Thyroid gland (tissue), 4 donors: ENCODE results near the gene PRAMEF1. TPM values are rescaled to one million over a fixed set of nuclear protein-coding genes. Genes with fewer than 3 reads are reported as not detected.
"Not testable (repeated sequence)": the region's sequence is repeated elsewhere in the genome, so short reads cannot be mapped to it uniquely, and the experiment has no call there.

ENCODE experiments used
- DNase-seq, 2 donors: peaks; one replicate each; pipeline ENCODE4 v3.0.0-alpha.2; 2019
- H3K27ac ChIP-seq, 3 donors: fragments of 200-600 bp; sonication (generic); 1 replicate in 2 of 3; 2 replicates in 1 of 3; pipeline ENCODE4 v1.5.1; 2016 to 2019; ENCODE audit warnings: mild to moderate bottlenecking in 1 of 3, moderate library complexity in 1 of 3
- H3K27me3 ChIP-seq: fragments of 200-600 bp; sonication (generic); one replicate; pipeline ENCODE4 v1.5.1; 2019
- H3K36me3 ChIP-seq, 2 donors: fragments of 200-600 bp; sonication (generic); one replicate each; pipeline ENCODE4 v1.5.1; 2016 to 2019
- H3K4me1 ChIP-seq, 2 donors: fragments of 200-600 bp; sonication (generic); one replicate each; pipeline ENCODE4 v1.5.1; 2017 to 2019
- H3K4me3 ChIP-seq, 3 donors: fragments of 200-600 bp; sonication (generic); replicated peaks in 1 of 3; 1 replicate in 2 of 3; 2 replicates in 1 of 3; pipeline ENCODE4 v1.5.1; 2016; ENCODE audit warnings: mild to moderate bottlenecking in 1 of 3
- H3K9me3 ChIP-seq: fragments of 200-600 bp; sonication (generic); one replicate; pipeline ENCODE4 v1.5.1; 2017
- POLR2A ChIP-seq, 2 donors: fragments of 450-650 bp; IDR thresholded peaks; one replicate each; pipeline ENCODE4 v1.6.1; 2017; ENCODE audit warnings: antibody characterized with exemption in 2 of 2, mild to moderate bottlenecking in 2 of 2, moderate library complexity in 1 of 2
- WGBS, 2 donors: methylation state at CpG; one replicate each; pipeline ENCODE4 v1.1.5; 2017; 5-methylcytosine and 5-hydroxymethylcytosine counted together
- intact Hi-C: fragments of 100-400 bp; cut with DNase I; formaldehyde crosslinking; loops from one replicate; pipeline ENCODE4 v1.15.1; 2023
- total RNA-seq, 4 donors: library from RNA; depleted of rRNA; stranded (reverse); fragments of >200 nt; gene quantifications; one replicate each; pipeline ENCODE4 v1.2.3, GENCODE V29; 2016
- TF ChIP-seq, protein P1 (sequence below), 6 experiments: fragments of 200-600 bp in 3 of 6; fragments of 450-650 bp in 3 of 6; sonication (generic) in 3 of 6; IDR thresholded peaks; one replicate each; pipeline ENCODE4 v1.5.1; 2016 to 2019; ENCODE audit warnings: antibody characterized with exemption in 6 of 6, mild to moderate bottlenecking in 2 of 6, inconsistent platforms in 1 of 6, moderate library complexity in 1 of 6

Gene PRAMEF1, protein sequence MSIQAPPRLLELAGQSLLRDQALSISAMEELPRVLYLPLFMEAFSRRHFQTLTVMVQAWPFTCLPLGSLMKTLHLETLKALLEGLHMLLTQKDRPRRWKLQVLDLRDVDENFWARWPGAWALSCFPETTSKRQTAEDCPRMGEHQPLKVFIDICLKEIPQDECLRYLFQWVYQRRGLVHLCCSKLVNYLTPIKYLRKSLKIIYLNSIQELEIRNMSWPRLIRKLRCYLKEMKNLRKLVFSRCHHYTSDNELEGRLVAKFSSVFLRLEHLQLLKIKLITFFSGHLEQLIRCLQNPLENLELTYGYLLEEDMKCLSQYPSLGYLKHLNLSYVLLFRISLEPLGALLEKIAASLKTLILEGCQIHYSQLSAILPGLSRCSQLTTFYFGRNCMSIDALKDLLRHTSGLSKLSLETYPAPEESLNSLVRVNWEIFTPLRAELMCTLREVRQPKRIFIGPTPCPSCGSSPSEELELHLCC
- not detected for total RNA-seq

DNA sequence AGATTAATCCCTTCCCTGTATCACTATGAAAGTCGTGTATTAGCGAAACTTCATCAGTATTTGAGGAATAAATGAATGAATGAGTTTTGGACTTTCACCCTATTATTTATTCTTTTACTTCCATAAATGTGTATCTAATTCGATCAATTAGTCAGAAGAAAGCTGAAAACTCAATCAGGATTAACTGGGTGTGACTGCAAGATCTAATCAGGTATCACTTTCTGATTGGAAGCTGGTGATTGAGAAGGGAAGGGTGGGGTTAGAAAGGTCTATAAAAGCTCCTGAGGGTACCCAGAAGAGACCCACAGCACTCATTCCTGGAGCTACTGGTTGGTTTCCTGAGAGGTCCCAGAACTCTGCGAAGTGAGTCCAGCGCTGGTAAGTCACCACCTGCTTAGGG is at the start of gene PRAMEF1:
Gene PRAMEF1 (plus strand): TSS at position 301 of the 400 bp plus-strand sequence. CDS start 1,831 bp downstream, outside the sequence.
- H3K9me3 ChIP-seq, H3K27ac ChIP-seq, H3K4me1 ChIP-seq, H3K36me3 ChIP-seq, H3K27me3 ChIP-seq, H3K4me3 ChIP-seq, DNase-seq, intact Hi-C loops: not testable (repeated sequence)
- WGBS, 2 donors, result 82 to 100% methylated on average over 2 to 3 of the region's 5 CpGs

DNA sequence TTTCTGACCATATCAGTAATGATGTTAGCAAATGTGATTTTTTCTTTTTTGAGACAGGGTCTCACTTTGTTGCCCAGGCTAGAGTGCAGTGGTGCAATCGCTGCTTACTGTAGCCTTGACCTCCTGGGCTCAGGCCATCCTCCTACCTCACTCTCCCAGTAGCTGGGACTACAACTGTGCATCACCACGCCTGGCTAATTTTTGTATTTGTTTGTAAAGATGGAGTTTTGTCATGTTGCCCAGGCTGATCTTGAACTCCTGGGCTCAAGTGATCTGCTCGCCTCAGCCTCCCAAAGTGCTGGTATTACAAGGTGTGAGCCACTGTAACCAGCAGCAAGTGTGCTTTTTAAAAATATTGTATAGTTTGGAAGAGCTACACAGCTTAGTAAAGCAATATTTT is 49.3 kb upstream of the PRAMEF1 start:
- intact Hi-C loops, result no loop called here
- DNase-seq, result peak; percentile 74 to 75
- H3K36me3 ChIP-seq, result no peaks in the 10 kb centered on the region
- no peak overlapping the region for H3K27ac ChIP-seq
- WGBS, 2 donors, result 18 to 55% methylated on average over 3 of the region's 3 CpGs
- H3K4me3 ChIP-seq, result no peak overlapping the region
- no peaks in the 10 kb centered on the region for H3K4me1 ChIP-seq
- no peaks in the 10 kb centered on the region for H3K27me3 ChIP-seq
- H3K9me3 ChIP-seq, result no peaks in the 10 kb centered on the region
- no peak for TF ChIP-seq POLR2A (IDR thresholded peaks at IDR 0.05)
- TF ChIP-seq, protein P1, sequence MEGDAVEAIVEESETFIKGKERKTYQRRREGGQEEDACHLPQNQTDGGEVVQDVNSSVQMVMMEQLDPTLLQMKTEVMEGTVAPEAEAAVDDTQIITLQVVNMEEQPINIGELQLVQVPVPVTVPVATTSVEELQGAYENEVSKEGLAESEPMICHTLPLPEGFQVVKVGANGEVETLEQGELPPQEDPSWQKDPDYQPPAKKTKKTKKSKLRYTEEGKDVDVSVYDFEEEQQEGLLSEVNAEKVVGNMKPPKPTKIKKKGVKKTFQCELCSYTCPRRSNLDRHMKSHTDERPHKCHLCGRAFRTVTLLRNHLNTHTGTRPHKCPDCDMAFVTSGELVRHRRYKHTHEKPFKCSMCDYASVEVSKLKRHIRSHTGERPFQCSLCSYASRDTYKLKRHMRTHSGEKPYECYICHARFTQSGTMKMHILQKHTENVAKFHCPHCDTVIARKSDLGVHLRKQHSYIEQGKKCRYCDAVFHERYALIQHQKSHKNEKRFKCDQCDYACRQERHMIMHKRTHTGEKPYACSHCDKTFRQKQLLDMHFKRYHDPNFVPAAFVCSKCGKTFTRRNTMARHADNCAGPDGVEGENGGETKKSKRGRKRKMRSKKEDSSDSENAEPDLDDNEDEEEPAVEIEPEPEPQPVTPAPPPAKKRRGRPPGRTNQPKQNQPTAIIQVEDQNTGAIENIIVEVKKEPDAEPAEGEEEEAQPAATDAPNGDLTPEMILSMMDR (IDR thresholded peaks at IDR 0.05), result no peak

DNA sequence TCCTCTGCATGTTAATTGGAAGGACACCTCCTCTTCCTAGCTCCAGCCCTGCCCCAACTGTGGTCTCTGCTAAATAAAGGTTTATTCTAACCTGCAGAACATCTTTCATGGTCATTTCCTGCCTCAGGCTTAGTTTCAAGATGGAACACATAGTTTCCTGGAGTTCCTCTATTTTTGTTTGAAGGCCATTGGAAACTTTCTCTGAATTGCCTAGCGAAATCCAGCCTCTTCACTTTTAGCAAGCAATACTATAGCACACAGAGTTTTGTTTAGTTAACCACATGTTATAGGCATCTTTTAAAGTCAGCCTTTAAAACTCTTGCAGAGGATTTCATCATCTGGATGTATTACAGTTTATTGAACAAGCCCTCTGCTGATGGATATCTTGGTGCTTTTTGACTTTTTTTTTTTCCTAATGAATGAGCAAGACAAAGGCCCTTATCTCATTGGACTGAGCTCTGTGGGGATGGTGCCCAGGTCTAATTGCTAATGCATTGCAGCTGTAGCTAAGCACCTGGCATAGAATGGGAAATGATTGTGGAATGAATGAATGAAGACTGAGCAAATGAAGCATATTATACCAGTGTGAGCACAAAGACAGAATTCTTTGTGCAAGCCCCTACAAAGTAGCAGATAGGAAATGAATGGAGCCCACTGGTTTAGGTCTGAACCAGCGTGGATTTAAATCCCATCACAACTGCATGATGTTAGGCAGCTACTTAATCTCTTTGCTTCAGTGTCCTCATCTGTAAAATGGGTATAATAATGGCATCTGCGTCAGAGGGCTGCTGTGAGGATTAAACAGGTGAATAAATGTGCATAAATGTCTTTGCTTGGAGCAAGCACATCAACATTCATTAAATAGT is 45.8 kb upstream of the PRAMEF1 start:
- 85 to 86% methylated on average over 3 of the region's 3 CpGs for WGBS, 2 donors
- no peaks in the 10 kb centered on the region for H3K4me1 ChIP-seq
- no peak overlapping the region for H3K27ac ChIP-seq
- no peak for DNase-seq
- no peaks in the 10 kb centered on the region for H3K27me3 ChIP-seq
- no peak overlapping the region for H3K4me3 ChIP-seq
- TF ChIP-seq, protein P1 (IDR thresholded peaks at IDR 0.05), result no peak
- TF ChIP-seq POLR2A (IDR thresholded peaks at IDR 0.05), result no peak
- no peaks in the 10 kb centered on the region for H3K9me3 ChIP-seq
- no peaks in the 10 kb centered on the region for H3K36me3 ChIP-seq
- intact Hi-C loops, result no loop called here

DNA sequence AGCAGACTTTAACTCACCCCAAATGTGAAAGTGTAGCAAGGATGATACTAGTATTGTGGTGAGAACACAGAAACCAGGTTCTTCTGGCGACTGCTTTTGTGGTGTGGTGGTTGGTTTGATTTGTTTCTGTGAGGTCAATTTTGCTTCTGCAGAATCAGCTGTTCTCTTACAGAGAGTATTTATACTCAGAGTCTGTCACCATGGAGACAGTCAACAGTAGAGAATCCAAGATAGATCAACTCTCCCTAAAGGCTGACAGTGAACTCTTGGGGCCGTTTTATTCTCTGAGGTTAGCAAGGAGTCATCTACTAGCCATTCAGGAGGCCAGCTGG is 45.2 kb upstream of the PRAMEF1 start, which contains the start of gene CFAP107:
Gene CFAP107 (plus strand): TSS at position 209 of the 332 bp plus-strand sequence. CDS start 231 bp downstream, outside the sequence.
- WGBS, 2 donors, result 23 to 33% methylated on average over 2 of the region's 2 CpGs
- Histone ChIP-seq H3K27ac (no peak within 1 kb of the TSS), H3K4me3 (no peak within 1 kb of the TSS), H3K27me3 (no peaks in the 10 kb centered on the region), H3K4me1 (no peaks in the 10 kb centered on the region), H3K36me3 (no peaks in the 10 kb centered on the region), H3K9me3 (no peaks in the 10 kb centered on the region)
- TF ChIP-seq POLR2A (IDR thresholded peaks at IDR 0.05), result no peak
- no peak for DNase-seq
- intact Hi-C loops, result no loop called here

DNA sequence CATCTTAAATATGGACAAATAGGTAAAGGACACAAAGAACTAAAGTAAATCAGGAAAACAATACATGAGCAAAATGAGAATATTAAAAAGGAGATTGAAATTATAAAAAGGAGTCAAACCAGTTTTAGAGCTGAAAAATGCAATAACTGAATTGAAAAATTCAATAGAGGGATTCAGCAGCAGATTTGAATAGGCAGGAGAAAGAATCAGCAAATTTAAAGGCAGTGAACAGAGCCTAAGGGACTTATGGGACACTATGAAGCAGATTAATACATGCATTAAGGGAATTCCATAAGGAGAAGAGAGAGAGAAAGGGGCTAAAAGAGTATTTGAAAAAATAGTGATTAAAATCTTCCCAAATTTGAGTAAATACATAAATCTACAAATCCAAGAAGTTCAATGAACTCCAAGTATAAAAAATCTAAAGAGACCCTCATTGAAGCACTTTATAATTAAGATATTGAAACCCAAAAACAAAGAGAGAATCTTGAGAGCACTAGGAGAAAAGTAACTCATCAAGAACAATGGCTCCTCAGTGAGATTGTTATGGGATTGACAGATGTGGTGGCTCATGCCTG is 42.3 kb upstream of the PRAMEF1 start:
- Histone ChIP-seq H3K4me3 (no peak overlapping the region), H3K27ac (no peak overlapping the region), H3K27me3 (no peaks in the 10 kb centered on the region), H3K36me3 (no peaks in the 10 kb centered on the region), H3K9me3 (no peaks in the 10 kb centered on the region), H3K4me1 (no peaks in the 10 kb centered on the region)
- no peak for DNase-seq
- TF ChIP-seq POLR2A (IDR thresholded peaks at IDR 0.05), result no peak
- TF ChIP-seq, protein P1 (IDR thresholded peaks at IDR 0.05), result no peak
- intact Hi-C loops, result no loop called here
